IPS DF 4.7 (cell line): ENCODE measurements around the gene TP63.
"Not testable (repeated sequence)": the region's sequence is repeated elsewhere in the genome, so short reads cannot be mapped to it uniquely, and the experiment has no call there.

ENCODE experiments used
- DNase-seq: peaks from one replicate; pipeline ENCODE4 v3.0.0-alpha.2; 2013; ENCODE audit warnings: low spot score; ENCODE audit errors: extremely low read depth

Gene TP63

DNA sequence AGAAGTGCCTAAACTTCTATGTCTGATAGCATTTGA lies at the start of gene TP63:
Gene TP63, plus strand, starts transcription at position 17 of the 36 bp plus-strand sequence. CDS start 127 bp downstream, outside the sequence.
- DNase-seq: no peak

DNA sequence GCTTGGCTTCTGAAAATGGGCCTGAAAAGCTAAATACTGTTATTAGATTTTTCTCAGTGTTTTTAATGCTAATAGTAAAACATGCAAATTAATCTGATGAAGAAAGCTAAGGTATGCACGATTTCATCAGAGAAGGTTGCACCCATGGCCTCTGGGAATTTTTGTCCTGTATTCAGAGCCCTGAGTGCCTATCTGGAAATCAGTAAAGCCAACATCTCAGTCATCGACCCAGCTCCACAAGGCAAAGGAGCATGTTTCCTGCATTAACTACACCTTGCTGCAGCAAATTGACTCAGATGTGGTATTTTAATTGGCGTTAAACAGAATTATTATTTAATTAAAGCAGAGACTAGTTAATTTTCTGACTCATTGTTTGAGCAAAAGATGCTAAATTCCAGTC lies 49.0 kb upstream of the TP63 start:
- no peak for DNase-seq

DNA sequence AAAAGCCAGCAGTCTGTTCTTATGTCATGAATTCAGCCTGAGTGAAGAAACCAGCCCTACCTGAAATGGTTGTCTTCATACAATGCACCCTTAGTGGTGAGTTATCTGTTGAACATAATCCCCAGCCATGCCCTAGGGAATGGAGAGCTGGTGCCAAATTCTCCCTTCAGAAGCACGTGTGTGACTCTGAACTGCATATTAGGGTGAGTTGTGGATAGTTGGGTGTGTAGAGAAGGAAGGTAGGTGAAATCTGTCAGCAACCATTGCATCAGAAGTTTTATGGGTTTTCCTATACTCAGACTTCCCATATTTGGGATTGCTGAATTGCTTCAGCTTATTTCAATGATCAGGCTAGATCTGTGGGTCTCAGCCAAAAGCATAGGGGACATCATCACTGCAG lies 46.5 kb upstream of the TP63 start:
- no peak for DNase-seq

- no peak for DNase-seq
These were observed 44.1 kb upstream of the TP63 start for GRCh38 chr3:189586941-189587663.

DNA sequence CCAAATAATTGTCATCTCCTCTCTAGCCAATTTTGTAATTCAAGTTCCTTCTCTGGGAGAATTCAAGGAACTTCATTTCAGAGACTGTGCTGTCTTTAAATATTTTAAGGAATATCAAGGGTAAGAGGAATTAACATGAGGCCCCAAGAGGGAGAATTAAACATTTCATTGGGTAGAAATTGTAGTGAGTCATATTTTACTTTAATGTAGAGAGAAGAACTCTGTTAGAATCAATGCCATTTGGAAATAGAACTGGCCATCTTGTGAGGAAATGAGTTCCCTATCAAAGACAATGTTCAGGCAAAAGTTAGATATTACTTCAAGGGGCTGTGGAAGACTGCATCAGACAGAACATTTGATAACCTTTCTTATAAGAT lies 43.5 kb upstream of the TP63 start:
- DNase-seq: no peak

- DNase-seq: no peak
These were observed 43.1 kb upstream of the TP63 start for GRCh38 chr3:189588070-189588469.

GRCh38 chr3:189588475-189589178 lies 42.6 kb upstream of the TP63 start:
- DNase-seq: no peak

DNA sequence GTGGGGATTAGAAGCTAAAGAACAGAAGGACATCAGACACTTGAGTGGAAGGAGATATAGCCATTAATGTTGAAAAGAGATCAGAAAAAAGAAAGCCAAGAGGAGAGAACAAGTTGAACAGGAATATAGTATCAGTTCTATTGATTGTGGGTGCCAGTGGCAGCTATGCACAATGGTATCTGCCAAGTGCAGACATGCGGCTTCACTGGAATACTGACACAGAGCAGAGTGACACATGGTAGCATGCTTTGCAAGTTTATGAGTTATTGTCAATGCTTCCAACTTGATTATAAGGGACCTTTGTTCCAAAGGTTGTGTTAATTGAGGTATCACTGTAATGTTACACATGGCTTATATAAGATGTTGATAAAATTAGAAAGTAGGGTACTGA lies 42.0 kb upstream of the TP63 start:
- DNase-seq: no peak

GRCh38 chr3:189590223-189590622 lies 41.0 kb upstream of the TP63 start:
- DNase-seq: no peak

- DNase-seq: no peak
These were observed 37.6 kb upstream of the TP63 start for GRCh38 chr3:189593581-189593980.

DNA sequence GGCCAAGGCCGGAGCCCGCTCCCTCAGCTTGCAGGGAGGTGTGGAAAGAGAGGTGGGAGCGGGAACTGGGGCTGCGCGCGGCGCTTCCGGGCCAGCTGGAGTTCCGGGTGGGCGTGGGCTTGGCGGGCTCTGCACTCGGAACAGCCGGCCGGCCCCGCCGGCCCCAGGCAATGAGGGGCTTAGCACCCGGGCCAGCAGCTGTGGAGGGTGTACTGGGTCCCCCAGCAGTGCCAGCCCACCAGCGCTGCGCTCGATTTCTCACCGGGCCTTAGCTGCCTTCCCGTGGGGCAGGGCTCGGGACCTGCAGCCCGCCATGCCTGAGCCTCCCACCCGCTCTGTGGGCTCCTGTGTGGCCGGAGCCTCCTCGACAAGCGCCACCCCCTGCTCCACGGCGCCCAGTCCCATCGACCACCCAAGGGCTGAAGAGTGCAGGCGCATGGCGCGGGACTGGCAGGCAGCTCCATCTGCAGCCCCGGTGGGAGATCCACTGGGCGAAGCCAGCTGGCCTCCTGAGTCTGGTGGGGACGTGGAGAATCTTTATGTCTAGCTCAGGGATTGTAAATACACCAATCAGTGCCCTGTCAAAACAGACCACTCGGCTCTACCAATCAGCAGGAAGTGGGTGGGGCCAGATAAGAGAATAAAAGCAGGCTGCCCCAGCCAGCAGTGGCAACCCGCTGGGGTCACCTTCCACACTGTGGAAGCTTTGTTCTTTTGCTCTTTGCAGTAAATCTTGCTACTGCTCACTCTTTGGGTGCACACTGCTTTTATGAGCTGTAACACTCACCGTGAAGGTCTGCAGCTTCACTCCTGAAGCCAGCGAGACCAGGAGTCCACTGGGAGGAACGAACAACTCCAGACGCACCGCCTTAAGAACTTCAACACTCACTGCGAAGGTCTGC lies 34.9 kb upstream of the TP63 start:
- DNase-seq: not testable (repeated sequence)

DNA sequence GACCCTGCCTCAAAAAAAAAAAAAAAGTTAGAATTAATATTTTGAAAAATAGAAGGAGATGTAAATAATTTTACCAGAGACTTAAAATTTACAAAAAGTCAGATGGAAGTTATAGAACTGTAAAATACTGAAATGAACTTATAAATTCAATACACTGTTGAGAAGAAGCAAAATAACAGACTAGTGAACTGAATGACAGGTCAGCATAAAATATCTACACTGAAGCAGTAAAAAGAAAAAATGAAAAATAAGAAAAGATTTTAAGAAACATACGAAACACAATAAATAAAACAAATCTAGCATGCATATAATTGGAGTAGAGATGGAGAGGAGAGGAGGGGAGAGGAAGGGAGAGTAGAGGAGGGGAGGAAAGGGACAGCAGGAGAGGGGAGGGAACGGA lies 33.3 kb upstream of the TP63 start:
- no peak for DNase-seq

- no peak for DNase-seq
These were observed 32.5 kb upstream of the TP63 start for GRCh38 chr3:189598530-189599225.

DNA sequence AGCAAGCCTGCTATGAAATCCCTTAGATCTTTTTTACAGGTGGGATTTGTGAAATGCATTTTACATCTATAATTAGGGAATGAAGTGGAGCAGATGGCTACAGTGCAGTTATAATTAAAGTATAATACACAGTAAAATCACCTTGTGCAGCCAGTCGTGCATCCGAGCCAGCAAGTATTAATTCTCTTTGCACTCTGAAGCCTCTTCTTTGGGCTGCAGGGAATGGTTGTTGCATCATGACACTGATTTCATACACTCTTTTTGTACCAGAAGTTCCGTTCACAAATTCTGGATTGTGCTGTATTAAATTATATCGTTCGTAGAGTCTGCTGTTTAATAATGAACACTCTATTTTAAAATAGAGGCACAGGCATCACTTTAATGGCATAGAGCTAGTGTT lies 28.7 kb upstream of the TP63 start:
- DNase-seq: no peak

DNA sequence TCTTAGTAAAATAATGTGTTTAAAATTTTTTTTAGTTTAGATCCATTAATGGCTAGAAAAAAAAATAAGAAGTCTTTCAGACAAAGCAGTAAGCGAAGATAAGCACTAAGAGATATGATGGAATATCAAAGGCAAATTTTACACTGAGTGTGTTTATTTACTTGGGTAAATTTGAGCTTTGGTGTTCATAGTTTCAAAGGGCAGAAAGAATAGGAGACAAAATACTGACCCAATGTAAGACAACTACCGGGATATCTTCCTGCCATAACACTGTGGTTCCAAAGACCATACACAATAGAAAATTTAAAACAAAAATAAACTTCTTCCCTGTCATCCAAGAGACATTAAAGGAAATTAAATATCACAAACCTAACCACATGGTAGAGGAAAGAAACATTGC lies 25.5 kb upstream of the TP63 start:
- no peak for DNase-seq

- DNase-seq: no peak
These were observed 24.4 kb upstream of the TP63 start for GRCh38 chr3:189606774-189607173.

DNA sequence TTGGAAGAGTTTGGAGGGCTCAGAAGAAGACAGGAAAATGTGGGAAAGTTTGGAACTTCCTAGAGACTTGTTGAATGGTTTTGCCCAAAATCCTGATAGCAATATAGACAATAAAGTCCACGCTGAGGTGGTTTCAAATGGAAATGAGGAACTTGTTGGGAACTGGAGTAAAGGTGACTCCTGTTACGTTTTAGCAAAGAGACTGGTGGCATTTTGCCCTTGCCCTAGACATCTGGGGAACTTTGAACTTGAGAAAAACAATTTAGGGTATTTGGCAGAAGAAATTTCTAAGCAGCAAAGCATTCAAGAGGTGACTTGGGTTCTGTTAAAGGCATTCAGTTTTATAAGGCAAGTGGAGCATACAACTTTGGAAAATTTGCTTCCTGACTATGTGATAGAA lies 18.5 kb upstream of the TP63 start:
- DNase-seq: not testable (repeated sequence)

DNA sequence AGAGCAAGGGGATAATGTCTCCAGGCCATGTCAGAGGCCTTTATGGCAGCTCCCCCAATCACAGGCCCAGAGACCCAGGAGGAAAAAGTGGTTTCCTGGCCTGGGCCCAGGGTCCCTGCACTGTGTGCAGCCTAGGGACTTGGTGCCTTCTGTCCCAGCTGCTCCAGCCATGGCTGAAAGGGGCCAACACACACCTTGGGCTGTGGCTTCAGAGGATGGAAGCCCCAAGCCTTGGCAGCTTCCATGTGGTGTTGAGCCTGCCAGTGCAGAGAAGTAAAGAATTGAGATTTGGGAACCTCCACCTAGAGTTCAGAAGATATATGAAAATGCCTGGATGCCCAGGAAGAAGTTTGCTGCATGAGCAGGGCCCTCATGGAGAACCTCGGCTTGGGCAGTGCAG lies 18.1 kb upstream of the TP63 start:
- no peak for DNase-seq

DNA sequence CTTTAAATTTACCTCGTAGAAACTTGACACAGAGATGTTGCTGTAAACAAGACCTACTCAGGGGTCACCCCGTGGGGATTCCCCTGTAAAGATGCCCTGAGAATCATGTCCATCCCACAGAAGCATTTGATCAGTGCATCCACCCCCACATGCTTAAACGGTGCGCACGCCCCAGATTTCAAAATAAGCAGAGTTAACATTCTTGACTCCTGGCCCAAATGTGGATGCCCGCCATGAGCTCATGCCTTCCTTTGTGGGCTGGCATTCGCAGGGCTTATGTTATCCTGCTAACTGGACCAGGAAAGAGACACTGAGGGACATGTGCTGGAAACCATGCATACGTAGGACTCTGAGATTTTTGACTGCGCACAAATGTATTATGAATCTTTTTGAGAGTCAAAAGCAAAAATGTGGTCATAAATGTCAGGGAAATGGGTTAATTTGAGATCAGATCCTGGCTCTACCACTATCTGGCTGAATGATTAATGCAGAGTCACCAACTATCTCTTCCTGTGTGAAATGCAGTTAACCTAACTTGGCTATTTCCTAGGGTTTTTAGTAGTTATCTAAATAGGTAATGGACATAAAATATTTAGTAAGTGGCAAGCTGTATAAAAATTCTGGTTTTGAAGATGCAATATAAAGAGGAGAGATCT lies 9.1 kb upstream of the TP63 start:
- no peak for DNase-seq

DNA sequence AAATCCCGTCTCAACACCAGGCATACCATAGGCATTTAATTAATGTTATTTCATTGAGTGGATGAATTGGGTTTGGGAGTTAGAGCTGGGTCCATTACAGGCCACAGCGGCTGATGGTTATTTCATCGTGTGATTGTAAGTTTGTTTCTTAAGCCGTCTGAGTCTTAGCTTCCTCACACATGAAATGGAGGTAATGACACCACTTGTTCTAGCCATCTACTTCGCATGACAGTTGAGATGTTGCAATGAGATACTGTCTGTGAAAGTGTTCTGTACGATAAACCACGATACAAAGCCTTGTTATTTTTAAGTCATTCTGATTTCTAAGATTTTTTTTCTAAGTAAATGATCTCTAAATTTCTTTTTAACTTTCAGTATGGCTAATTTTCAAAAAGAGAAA lies 8.6 kb upstream of the TP63 start:
- DNase-seq: no peak

DNA sequence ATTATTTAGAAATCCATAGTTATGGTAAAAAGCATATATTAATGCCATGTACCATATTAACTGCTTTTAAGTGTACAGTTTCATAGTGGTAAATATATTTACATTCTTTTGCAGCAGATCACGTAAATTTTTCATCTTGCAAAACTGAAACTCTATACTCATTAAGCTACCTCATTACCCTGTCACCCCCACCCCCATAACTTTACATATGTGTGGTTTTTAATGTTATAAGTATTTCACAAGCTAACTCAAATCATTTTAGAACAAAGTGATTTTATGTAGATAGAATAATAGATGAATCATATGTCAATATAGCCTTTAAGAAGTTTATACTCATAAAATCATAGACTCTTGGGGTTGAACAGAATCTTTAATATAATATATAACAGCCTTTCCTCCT lies 7.1 kb upstream of the TP63 start:
- no peak for DNase-seq

- DNase-seq: no peak
These were observed 6.1 kb upstream of the TP63 start for GRCh38 chr3:189625071-189625470.
